Activated CD8-positive, alpha-beta memory T cell treated with anti-CD3 and anti-CD28 coated beads for 24 hours (primary cell): ENCODE results near the gene BORA.
"Not testable (repeated sequence)": the region's sequence is repeated elsewhere in the genome, so short reads cannot be mapped to it uniquely, and the experiment has no call there.

Source experiments
- DNase-seq: peaks from one replicate; pipeline ENCODE4 v3.0.0-alpha.2; 2020

Gene BORA

GRCh38 chr13:72774019-72774418 lies 46.3 kb downstream of the BORA start:
- no peak for DNase-seq

- peak; percentile 96 for DNase-seq
Observed at GRCh38 chr13:72781451-72782439, 54.0 kb downstream of the BORA start, which contains the start of the genes DIS3 and PIBF1. TSS of gene DIS3 (minus strand) at chr13:72781900. CDS start at chr13:72781832, 68 bp downstream. TSS of gene PIBF1 (plus strand) at chr13:72782133. CDS start at chr13:72783470, 1,337 bp downstream.

- DNase-seq: no peak
Observed at GRCh38 chr13:72782717-72783116, 55.0 kb downstream of the BORA start.

GRCh38 chr13:72784679-72785078 lies 57.0 kb downstream of the BORA start:
- DNase-seq: not testable (repeated sequence)

GRCh38 chr13:72788831-72789230 lies 61.1 kb downstream of the BORA start:
- DNase-seq: no peak

GRCh38 chr13:72792640-72793039 lies 64.9 kb downstream of the BORA start:
- DNase-seq: no peak

GRCh38 chr13:72798817-72799216 lies 71.1 kb downstream of the BORA start:
- no peak for DNase-seq

- no peak for DNase-seq
Observed at GRCh38 chr13:72804301-72804700, 76.6 kb downstream of the BORA start.
